Measurements from ENCODE around the gene BROX. TPM values are rescaled to one million over a fixed set of nuclear protein-coding genes. Genes with fewer than 3 reads are reported as not detected.

Gene BROX, protein sequence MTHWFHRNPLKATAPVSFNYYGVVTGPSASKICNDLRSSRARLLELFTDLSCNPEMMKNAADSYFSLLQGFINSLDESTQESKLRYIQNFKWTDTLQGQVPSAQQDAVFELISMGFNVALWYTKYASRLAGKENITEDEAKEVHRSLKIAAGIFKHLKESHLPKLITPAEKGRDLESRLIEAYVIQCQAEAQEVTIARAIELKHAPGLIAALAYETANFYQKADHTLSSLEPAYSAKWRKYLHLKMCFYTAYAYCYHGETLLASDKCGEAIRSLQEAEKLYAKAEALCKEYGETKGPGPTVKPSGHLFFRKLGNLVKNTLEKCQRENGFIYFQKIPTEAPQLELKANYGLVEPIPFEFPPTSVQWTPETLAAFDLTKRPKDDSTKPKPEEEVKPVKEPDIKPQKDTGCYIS
- 3.8 and 4.0 TPM in 2 replicates for polyA plus RNA-seq (2012; rRNA removed)
- polyA plus RNA-seq (2012; cell fraction: cytosol; rRNA removed) = 6.2 and 8.3 TPM in 2 replicates
- polyA plus RNA-seq (2012; cell fraction: nucleus; rRNA removed) = 6.5 and 6.6 TPM in 2 replicates

DNA sequence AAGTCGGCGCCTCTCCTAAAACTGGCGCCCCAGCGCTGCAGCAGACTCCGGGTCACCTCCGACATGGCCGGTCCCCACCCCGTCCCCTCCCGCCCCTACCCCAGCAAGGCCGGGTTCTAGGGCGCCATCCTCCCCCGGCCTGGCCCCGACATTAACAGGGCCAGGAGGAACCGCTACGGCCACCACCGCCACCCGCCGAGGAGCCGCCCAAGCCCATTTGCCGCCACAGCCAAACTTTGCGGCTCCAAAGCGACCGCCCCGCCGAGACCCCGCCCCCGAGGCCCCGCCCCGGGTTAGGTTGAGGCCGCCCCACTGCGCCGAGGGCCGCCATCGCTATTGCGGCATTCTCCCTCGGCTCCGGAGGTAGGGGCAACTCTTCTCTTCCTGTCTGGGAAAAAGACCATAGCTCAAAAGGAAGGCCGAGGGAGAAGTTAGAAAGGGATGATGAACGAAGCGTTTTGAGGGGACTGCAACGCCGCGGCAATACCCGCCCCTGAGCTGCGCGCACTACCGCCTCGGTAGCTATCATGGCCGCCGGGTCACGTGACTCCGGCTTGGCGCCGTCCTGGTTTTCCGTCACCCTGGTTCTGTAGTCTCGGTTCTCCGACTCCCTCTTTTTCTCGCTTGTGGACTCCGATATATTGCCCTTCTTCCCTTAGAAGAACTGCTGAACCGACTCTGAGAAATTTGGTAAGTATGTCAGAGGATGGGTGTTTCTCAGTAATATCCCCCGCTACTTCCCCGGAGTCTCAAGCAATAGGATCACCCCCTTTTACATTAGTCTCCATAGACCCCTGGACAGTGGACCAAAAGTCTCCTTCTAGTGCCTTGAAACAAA, at the start of gene BROX, which contains the start of gene AIDA:
Gene BROX (plus strand): TSS at position 312 of the 838 bp plus-strand sequence. CDS start 3,136 bp downstream, outside the sequence.
Gene AIDA (minus strand): TSS at position 239 of the 838 bp plus-strand sequence. CDS start 174 bp downstream, at position 65.
- peaks cover 10% of the 10 kb centered on the region for H3F3A ChIP-seq (replicated peaks; ENCODE audit: insufficient read depth)
- peak within 1 kb of the TSS; percentile 86 for H3K9ac ChIP-seq
- ChIA-PET CTCF (interaction anchor here (0.9 to 2.0 kb wide), 3 partner anchors 19 to 411 kb away, joined by 3 to 4 read pairs (median 3); no protein-coding TSS in a partner anchor), POLR2A (interaction anchor here (0.9 to 1.6 kb wide), 5 partner anchors 20 to 971 kb away, joined by 3 to 12 read pairs (median 4); partner anchors contain the start of genes DUSP10 and TAF1A)
- H3K36me3 ChIP-seq (replicated peaks in 1 of 2; ENCODE audit: control insufficient read depth in 1 of 2, insufficient read depth in 2 of 2, low read length in 1 of 2) = peaks cover 16 to 25% of the 10 kb centered on the region in 2 experiments
- DNase-seq = peak; percentile 94
- no peaks in the 10 kb centered on the region for H3K9me2 ChIP-seq
- peak within 1 kb of the TSS; percentile 93 to 99 for H3K27ac ChIP-seq (ENCODE audit: low read depth in 2 of 2, low read length in 1 of 2)
- no peaks in the 10 kb centered on the region for H3K27me3 ChIP-seq (ENCODE audit: insufficient read depth)
- H3K9me3 ChIP-seq = no peaks in the 10 kb centered on the region
- H4K20me1 ChIP-seq (ENCODE audit: insufficient read depth) = no peaks in the 10 kb centered on the region
- H3K4me3 ChIP-seq (ENCODE audit: low read depth in 2 of 2, low read length in 1 of 2) = peak within 1 kb of the TSS; percentile 72 to 91
- H3K79me2 ChIP-seq (ENCODE audit: insufficient read depth) = peaks cover 74% of the 10 kb centered on the region
- H3K4me1 ChIP-seq (ENCODE audit: control insufficient read depth in 1 of 2, insufficient read depth in 2 of 2, low read depth in 1 of 2, low read length in 1 of 2) = peaks cover 0 to 11% of the 10 kb centered on the region in 2 experiments; a peak in 3 of 4 replicates
- peak within 1 kb of the TSS; percentile 84 for H3K4me2 ChIP-seq
- peak within 1 kb of the TSS; percentile 86 for H2AFZ ChIP-seq (ENCODE audit: low read depth)
- WGBS (ENCODE audit: low lambda C conversion rate) = 12% methylated on average over 50 of the region's 62 CpGs
- no peak for TF ChIP-seq MEF2A (IDR thresholded peaks at IDR 0.05; ENCODE audit: borderline replicate concordance, low read depth)
- TF ChIP-seq POLR2AphosphoS5 (IDR thresholded peaks at IDR 0.05; ENCODE audit: low read depth, low read length) = peak; percentile 50
- TF ChIP-seq GABPA (IDR thresholded peaks at IDR 0.05; ENCODE audit: low read depth) = no peak
- TF ChIP-seq TCF12 (IDR thresholded peaks at IDR 0.05) = no peak
- no peak for TF ChIP-seq RAD21 (IDR thresholded peaks at IDR 0.05; ENCODE audit: low read length)
- TF ChIP-seq EZH2phosphoT487 (IDR thresholded peaks at IDR 0.05; ENCODE audit: borderline replicate concordance, low read depth) = no peak
- TF ChIP-seq ELF1 (IDR thresholded peaks at IDR 0.05) = peak; percentile 100
- no peak for TF ChIP-seq NRF1 (IDR thresholded peaks at IDR 0.05; ENCODE audit: low read depth, low read length)
- no peak for TF ChIP-seq CHD2 (IDR thresholded peaks at IDR 0.05; ENCODE audit: low read length, partially characterized antibody)
- TF ChIP-seq, protein P1, sequence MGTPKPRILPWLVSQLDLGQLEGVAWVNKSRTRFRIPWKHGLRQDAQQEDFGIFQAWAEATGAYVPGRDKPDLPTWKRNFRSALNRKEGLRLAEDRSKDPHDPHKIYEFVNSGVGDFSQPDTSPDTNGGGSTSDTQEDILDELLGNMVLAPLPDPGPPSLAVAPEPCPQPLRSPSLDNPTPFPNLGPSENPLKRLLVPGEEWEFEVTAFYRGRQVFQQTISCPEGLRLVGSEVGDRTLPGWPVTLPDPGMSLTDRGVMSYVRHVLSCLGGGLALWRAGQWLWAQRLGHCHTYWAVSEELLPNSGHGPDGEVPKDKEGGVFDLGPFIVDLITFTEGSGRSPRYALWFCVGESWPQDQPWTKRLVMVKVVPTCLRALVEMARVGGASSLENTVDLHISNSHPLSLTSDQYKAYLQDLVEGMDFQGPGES (IDR thresholded peaks at IDR 0.05; ENCODE audit: low read depth, low read length) = no peak
- 0 out of 2 replicates have a peak, but pooled peaks have one; percentile 19 for TF ChIP-seq MXI1 (IDR thresholded peaks at IDR 0.05; ENCODE audit: low read depth, low read length)
- TF ChIP-seq GATA2 (CRISPR knock-in tag; IDR thresholded peaks at IDR 0.05) = no peak
- TF ChIP-seq SIN3A (IDR thresholded peaks at IDR 0.05; ENCODE audit: borderline replicate concordance, low read depth, low read length) = peak; percentile 34; the same call in 1 of the 2 replicates
- TF ChIP-seq, protein P2, sequence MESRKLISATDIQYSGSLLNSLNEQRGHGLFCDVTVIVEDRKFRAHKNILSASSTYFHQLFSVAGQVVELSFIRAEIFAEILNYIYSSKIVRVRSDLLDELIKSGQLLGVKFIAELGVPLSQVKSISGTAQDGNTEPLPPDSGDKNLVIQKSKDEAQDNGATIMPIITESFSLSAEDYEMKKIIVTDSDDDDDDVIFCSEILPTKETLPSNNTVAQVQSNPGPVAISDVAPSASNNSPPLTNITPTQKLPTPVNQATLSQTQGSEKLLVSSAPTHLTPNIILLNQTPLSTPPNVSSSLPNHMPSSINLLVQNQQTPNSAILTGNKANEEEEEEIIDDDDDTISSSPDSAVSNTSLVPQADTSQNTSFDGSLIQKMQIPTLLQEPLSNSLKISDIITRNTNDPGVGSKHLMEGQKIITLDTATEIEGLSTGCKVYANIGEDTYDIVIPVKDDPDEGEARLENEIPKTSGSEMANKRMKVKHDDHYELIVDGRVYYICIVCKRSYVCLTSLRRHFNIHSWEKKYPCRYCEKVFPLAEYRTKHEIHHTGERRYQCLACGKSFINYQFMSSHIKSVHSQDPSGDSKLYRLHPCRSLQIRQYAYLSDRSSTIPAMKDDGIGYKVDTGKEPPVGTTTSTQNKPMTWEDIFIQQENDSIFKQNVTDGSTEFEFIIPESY (IDR thresholded peaks at IDR 0.05; ENCODE audit: borderline replicate concordance, low read depth) = no peak
- TF ChIP-seq RCOR1 (IDR thresholded peaks at IDR 0.05; ENCODE audit: low read length) = no peak
- TF ChIP-seq SMC3 (IDR thresholded peaks at IDR 0.05; ENCODE audit: low read depth, low read length) = no peak
- TF ChIP-seq TAF1 (IDR thresholded peaks at IDR 0.05; ENCODE audit: borderline replicate concordance, low read depth, low read length) = peak; percentile 50; the same call in 1 of the 2 replicates
- no peak for TF ChIP-seq JUND (IDR thresholded peaks at IDR 0.05)
- no peak for TF ChIP-seq FOXM1 (IDR thresholded peaks at IDR 0.05; ENCODE audit: low read depth)
- no peak for TF ChIP-seq RXRA (IDR thresholded peaks at IDR 0.05; ENCODE audit: borderline replicate concordance, low read depth)
- no peak for TF ChIP-seq TEAD4 (IDR thresholded peaks at IDR 0.05; ENCODE audit: borderline replicate concordance, insufficient read depth)
- TF ChIP-seq, protein P3, sequence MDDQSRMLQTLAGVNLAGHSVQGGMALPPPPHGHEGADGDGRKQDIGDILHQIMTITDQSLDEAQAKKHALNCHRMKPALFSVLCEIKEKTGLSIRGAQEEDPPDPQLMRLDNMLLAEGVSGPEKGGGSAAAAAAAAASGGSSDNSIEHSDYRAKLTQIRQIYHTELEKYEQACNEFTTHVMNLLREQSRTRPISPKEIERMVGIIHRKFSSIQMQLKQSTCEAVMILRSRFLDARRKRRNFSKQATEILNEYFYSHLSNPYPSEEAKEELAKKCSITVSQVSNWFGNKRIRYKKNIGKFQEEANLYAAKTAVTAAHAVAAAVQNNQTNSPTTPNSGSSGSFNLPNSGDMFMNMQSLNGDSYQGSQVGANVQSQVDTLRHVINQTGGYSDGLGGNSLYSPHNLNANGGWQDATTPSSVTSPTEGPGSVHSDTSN (IDR thresholded peaks at IDR 0.05) = peak; percentile 12; the same call in 1 of the 2 replicates
- TF ChIP-seq, protein P4, sequence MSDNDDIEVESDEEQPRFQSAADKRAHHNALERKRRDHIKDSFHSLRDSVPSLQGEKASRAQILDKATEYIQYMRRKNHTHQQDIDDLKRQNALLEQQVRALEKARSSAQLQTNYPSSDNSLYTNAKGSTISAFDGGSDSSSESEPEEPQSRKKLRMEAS (IDR thresholded peaks at IDR 0.05; ENCODE audit: low read depth) = peak; percentile 84
- no peak for TF ChIP-seq FOXJ3 (CRISPR knock-in tag; IDR thresholded peaks at IDR 0.05)
- no peak for TF ChIP-seq FOSL2 (IDR thresholded peaks at IDR 0.05; ENCODE audit: borderline replicate concordance, low read depth)
- TF ChIP-seq, protein P5, sequence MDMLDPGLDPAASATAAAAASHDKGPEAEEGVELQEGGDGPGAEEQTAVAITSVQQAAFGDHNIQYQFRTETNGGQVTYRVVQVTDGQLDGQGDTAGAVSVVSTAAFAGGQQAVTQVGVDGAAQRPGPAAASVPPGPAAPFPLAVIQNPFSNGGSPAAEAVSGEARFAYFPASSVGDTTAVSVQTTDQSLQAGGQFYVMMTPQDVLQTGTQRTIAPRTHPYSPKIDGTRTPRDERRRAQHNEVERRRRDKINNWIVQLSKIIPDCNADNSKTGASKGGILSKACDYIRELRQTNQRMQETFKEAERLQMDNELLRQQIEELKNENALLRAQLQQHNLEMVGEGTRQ (IDR thresholded peaks at IDR 0.05; ENCODE audit: borderline replicate concordance, low read depth, low read length) = peak; percentile 86
- TF ChIP-seq NFIC (IDR thresholded peaks at IDR 0.05; ENCODE audit: borderline replicate concordance) = no peak

All from SK-N-SH (cell line).